Mucosa of gallbladder (tissue), 1 donor: ENCODE results near the gene ENTREP1. TPM values are rescaled to one million over a fixed set of nuclear protein-coding genes. Genes with fewer than 3 reads are reported as not detected.
"Not testable (repeated sequence)": the region's sequence is repeated elsewhere in the genome, so short reads cannot be mapped to it uniquely, and the experiment has no call there.

Experiments used
- DNase-seq: peaks from one replicate; pipeline ENCODE4 v3.0.0-alpha.2; 2020; ENCODE audit warnings: low spot score
- total RNA-seq: library from RNA; stranded (reverse); gene quantifications from one replicate; pipeline ENCODE4 v1.2.1, GENCODE V29; 2021
- donor health status: DM: no; HTN: no; CAD: no.

The ENTREP1 gene
- total RNA-seq, 1 donor from 2014 or later = 10.1 TPM

- DNase-seq = no peak
These were observed 46.0 kb downstream of the ENTREP1 start for GRCh38 chr9:69371001-69371400.

- peak; percentile 40 for DNase-seq
These were observed 51.6 kb downstream of the ENTREP1 start for GRCh38 chr9:69376651-69377050.

GRCh38 chr9:69377291-69377690, 52.3 kb downstream of the ENTREP1 start:
- DNase-seq = no peak

GRCh38 chr9:69377981-69378380, 53.0 kb downstream of the ENTREP1 start:
- peak; percentile 44 for DNase-seq

- DNase-seq = no peak
These were observed 54.4 kb downstream of the ENTREP1 start for GRCh38 chr9:69379270-69379982.

- no peak for DNase-seq
These were observed 55.3 kb downstream of the ENTREP1 start for GRCh38 chr9:69380301-69380700.

GRCh38 chr9:69380811-69381210, 55.8 kb downstream of the ENTREP1 start:
- DNase-seq = no peak

- DNase-seq = no peak
These were observed 57.1 kb downstream of the ENTREP1 start for GRCh38 chr9:69382135-69382534.

GRCh38 chr9:69385581-69386033, 60.6 kb downstream of the ENTREP1 start:
- no peak for DNase-seq

- DNase-seq = no peak
These were observed 61.6 kb downstream of the ENTREP1 start for GRCh38 chr9:69386651-69387050.

- no peak for DNase-seq
These were observed 63.6 kb downstream of the ENTREP1 start for GRCh38 chr9:69388596-69388995.

GRCh38 chr9:69389437-69389995, 64.5 kb downstream of the ENTREP1 start:
- peak; percentile 32 for DNase-seq

- DNase-seq = no peak
These were observed 66.5 kb downstream of the ENTREP1 start for GRCh38 chr9:69391487-69391886.

- no peak for DNase-seq
These were observed 66.9 kb downstream of the ENTREP1 start for GRCh38 chr9:69391946-69392345.

GRCh38 chr9:69392826-69393225, 67.8 kb downstream of the ENTREP1 start:
- no peak for DNase-seq

- DNase-seq = no peak
These were observed 68.4 kb downstream of the ENTREP1 start for GRCh38 chr9:69393425-69393824.

GRCh38 chr9:69395718-69396117, 70.7 kb downstream of the ENTREP1 start:
- DNase-seq = no peak

GRCh38 chr9:69396759-69397158, 71.7 kb downstream of the ENTREP1 start:
- no peak for DNase-seq

- DNase-seq = no peak
These were observed 72.6 kb downstream of the ENTREP1 start for GRCh38 chr9:69397384-69398214.

GRCh38 chr9:69400470-69400869, 75.5 kb downstream of the ENTREP1 start:
- DNase-seq = no peak

GRCh38 chr9:69409936-69410335, 84.9 kb downstream of the ENTREP1 start:
- DNase-seq = not testable (repeated sequence)

- DNase-seq = no peak
These were observed 86.2 kb downstream of the ENTREP1 start for GRCh38 chr9:69411246-69411645.
